DND-41 (cell line): Measurements from ENCODE around the gene TCF7L2.

Experiments
- CTCF ChIP-seq: IDR thresholded peaks from 2 replicates; pipeline ENCODE4 v1.5.1; 2012; ENCODE audit warnings: borderline replicate concordance, low read length, moderate library complexity, mild to moderate bottlenecking; ENCODE audit not compliant: poor library complexity, severe bottlenecking; ENCODE audit errors: extremely low read depth
- EZH2 ChIP-seq: IDR thresholded peaks from 3 replicates; pipeline ENCODE4 v1.6.1; 2012; ENCODE audit warnings: borderline replicate concordance, low read depth, mild to moderate bottlenecking, moderate library complexity, low read length, inconsistent platforms; ENCODE audit not compliant: severe bottlenecking

DNA sequence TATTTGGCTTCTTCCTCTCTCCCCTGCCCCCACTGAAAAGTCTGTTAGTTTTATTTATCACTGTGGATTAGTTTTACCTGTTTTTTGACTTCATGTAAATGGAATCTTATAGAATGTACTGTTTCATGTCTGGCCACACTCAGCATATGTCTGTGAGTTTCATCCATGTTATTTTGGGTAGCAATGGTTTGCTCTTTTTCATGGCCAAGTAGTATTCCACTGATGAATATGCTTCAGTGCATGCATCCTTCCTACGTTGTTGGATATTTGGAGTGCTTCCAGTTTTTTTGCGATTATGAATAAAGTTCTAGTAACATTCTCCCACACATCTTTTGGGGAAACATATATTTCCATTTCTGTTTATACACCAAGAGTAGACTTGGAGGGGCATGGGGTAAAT lies 19.1 kb downstream of the TCF7L2 start:
- no peak for TF ChIP-seq CTCF
- TF ChIP-seq EZH2 = no peak
